ENCODE results near the gene NUDT17. TPM values are rescaled to one million over a fixed set of nuclear protein-coding genes. Genes with fewer than 3 reads are reported as not detected.

Gene NUDT17
- total and polyA plus RNA-seq, 2 experiments from 2014 or later, result 15.7 to 23.1 TPM

GRCh38 chr1:145843031-145843430, 2.4 kb upstream of the NUDT17 start:
- Histone ChIP-seq H3K27ac (no peak overlapping the region), H3K4me3 (no peak overlapping the region), H3K9me3 (ENCODE audit: low read depth) (no peaks in the 10 kb centered on the region), H3K36me3 (peaks cover 43% of the 10 kb centered on the region), H3K27me3 (no peaks in the 10 kb centered on the region), H3K4me1 (ENCODE audit: low read depth) (peaks cover 3% of the 10 kb centered on the region)
- no peak for TF ChIP-seq CTCF (IDR thresholded peaks at IDR 0.05; ENCODE audit: low read depth, low read length)
- no peak for DNase-seq (ENCODE audit: low read depth in 1 of 2, low spot score in 1 of 2)

- H3K9me3 ChIP-seq (ENCODE audit: low read depth), result no peaks in the 10 kb centered on the region
- TF ChIP-seq CTCF (IDR thresholded peaks at IDR 0.05; ENCODE audit: low read depth, low read length), result no peak
- DNase-seq (ENCODE audit: low read depth in 1 of 2, low spot score in 1 of 2), result no peak
- no peaks in the 10 kb centered on the region for H3K27me3 ChIP-seq
- H3K36me3 ChIP-seq, result peaks cover 34% of the 10 kb centered on the region
- peak overlapping the region; percentile 37 for H3K4me3 ChIP-seq
- H3K4me1 ChIP-seq (ENCODE audit: low read depth), result peaks cover 3% of the 10 kb centered on the region
- no peak overlapping the region for H3K27ac ChIP-seq
These were observed 301 bp upstream of the NUDT17 start for GRCh38 chr1:145845144-145845513.

- Histone ChIP-seq H3K4me3 (peak overlapping the region; percentile 37), H3K27me3 (no peaks in the 10 kb centered on the region), H3K9me3 (ENCODE audit: low read depth) (no peaks in the 10 kb centered on the region), H3K4me1 (ENCODE audit: low read depth) (peaks cover 3% of the 10 kb centered on the region), H3K36me3 (peaks cover 32% of the 10 kb centered on the region), H3K27ac (peak overlapping the region; percentile 47)
- DNase-seq (ENCODE audit: low read depth in 1 of 2, low spot score in 1 of 2), result peak; percentile 46 to 61
- peak; percentile 75 for TF ChIP-seq CTCF (IDR thresholded peaks at IDR 0.05; ENCODE audit: low read depth, low read length)
These were observed 777 bp downstream of the NUDT17 start for GRCh38 chr1:145846201-145846612.

GRCh38 chr1:145847827-145848226, 2.4 kb downstream of the NUDT17 start:
- TF ChIP-seq CTCF (IDR thresholded peaks at IDR 0.05; ENCODE audit: low read depth, low read length), result no peak
- Histone ChIP-seq H3K27me3 (no peaks in the 10 kb centered on the region), H3K9me3 (ENCODE audit: low read depth) (no peaks in the 10 kb centered on the region), H3K27ac (no peak overlapping the region), H3K36me3 (peaks cover 31% of the 10 kb centered on the region), H3K4me1 (ENCODE audit: low read depth) (peaks cover 3% of the 10 kb centered on the region), H3K4me3 (no peak overlapping the region)
- no peak for DNase-seq (ENCODE audit: low read depth in 1 of 2, low spot score in 1 of 2)

- no peaks in the 10 kb centered on the region for H3K27me3 ChIP-seq
- peaks cover 3% of the 10 kb centered on the region for H3K4me1 ChIP-seq (ENCODE audit: low read depth)
- TF ChIP-seq CTCF (IDR thresholded peaks at IDR 0.05; ENCODE audit: low read depth, low read length), result peak; percentile 59
- peak in 1 of 2 donors; percentile 89 for DNase-seq (ENCODE audit: low read depth in 1 of 2, low spot score in 1 of 2)
- H3K4me3 ChIP-seq, result no peak overlapping the region
- no peaks in the 10 kb centered on the region for H3K9me3 ChIP-seq (ENCODE audit: low read depth)
- peak overlapping the region; percentile 60 for H3K27ac ChIP-seq
- H3K36me3 ChIP-seq, result peaks cover 38% of the 10 kb centered on the region
These were observed 4.1 kb downstream of the NUDT17 start for GRCh38 chr1:145849356-145850160.
